SK-N-SH (cell line): ENCODE data around the gene RBBP9. TPM values are rescaled to one million over a fixed set of nuclear protein-coding genes. Genes with fewer than 3 reads are reported as not detected.

Experiments used
- CTCF ChIA-PET: fragments of 300-600, 350-600 bp; formaldehyde crosslinking; extraction: SDS; loops from one replicate; lab custom pipeline; 2021; lab: Yijun Ruan, JAX
- POLR2A ChIA-PET: fragments of 350-600 bp; sonication (Branson Sonifier 250); formaldehyde crosslinking; extraction: SDS; loops from one replicate; lab custom pipeline; 2020; ENCODE audit warnings: antibody characterized with exemption, inconsistent platforms; lab: Yijun Ruan, JAX
- DNase-seq: peaks from one replicate; pipeline ENCODE4 v3.0.0; 2012
- H2AFZ ChIP-seq: fragments of 200-600 bp; sonication (generic); 2 replicates; pipeline ENCODE4 v1.8.1; 2016; ENCODE audit warnings: antibody characterized with exemption, mild to moderate bottlenecking, low read depth
- H3F3A ChIP-seq: fragments of 200-600 bp; sonication (generic); replicated peaks from 2 replicates; pipeline ENCODE3; 2016; ENCODE audit warnings: antibody characterized with exemption, mild to moderate bottlenecking; ENCODE audit not compliant: insufficient read depth
- H3K27ac ChIP-seq, 2 experiments: fragments of 200-500 bp in 1 of 2; fragments of 200-600 bp in 1 of 2; sonication (Bioruptor generic) in 1 of 2; sonication (generic), shearing (Covaris generic) in 1 of 2; 2 replicates each; pipeline versions ENCODE4 v1.5.1 to v1.6.1; 2014 to 2016; ENCODE audit warnings: low read depth in 2 of 2, inconsistent platforms in 1 of 2, low read length in 1 of 2, mild to moderate bottlenecking in 1 of 2, mixed read lengths in 1 of 2
- H3K27me3 ChIP-seq: fragments of 200-600 bp; sonication (generic), shearing (Covaris generic); 2 replicates; pipeline ENCODE4 v1.6.1; 2016; ENCODE audit warnings: mixed run types; ENCODE audit not compliant: insufficient read depth
- H3K36me3 ChIP-seq, 2 experiments: fragments of 200-500 bp in 1 of 2; fragments of 200-600 bp in 1 of 2; sonication (Bioruptor generic) in 1 of 2; sonication (generic) in 1 of 2; replicated peaks in 1 of 2; 2 replicates each; pipeline versions ENCODE3 to v1.5.1; 2014 to 2016; ENCODE audit warnings: low read length in 1 of 2, mild to moderate bottlenecking in 1 of 2; ENCODE audit not compliant: insufficient read depth in 2 of 2, control insufficient read depth in 1 of 2
- H3K4me1 ChIP-seq, 2 experiments: fragments of 200-500 bp in 1 of 2; fragments of 200-600 bp in 1 of 2; sonication (Bioruptor generic) in 1 of 2; sonication (generic), shearing (Covaris generic) in 1 of 2; 2 replicates each; pipeline versions ENCODE4 v1.5.1 to v1.6.1; 2014 to 2016; ENCODE audit warnings: low read depth in 1 of 2, low read length in 1 of 2, mixed run types in 1 of 2; ENCODE audit not compliant: insufficient read depth in 2 of 2, control insufficient read depth in 1 of 2
- H3K4me2 ChIP-seq: fragments of 200-600 bp; sonication (generic), shearing (Covaris generic); 2 replicates; pipeline ENCODE4 v1.6.1; 2017; ENCODE audit warnings: mixed run types
- H3K4me3 ChIP-seq, 2 experiments: fragments of 200-500 bp in 1 of 2; fragments of 200-600 bp in 1 of 2; sonication (Bioruptor generic) in 1 of 2; sonication (generic), shearing (Covaris generic) in 1 of 2; 2 replicates each; pipeline versions ENCODE4 v1.5.1 to v1.8.1; 2014 to 2016; ENCODE audit warnings: low read depth in 2 of 2, inconsistent platforms in 1 of 2, low read length in 1 of 2, mild to moderate bottlenecking in 1 of 2, mixed read lengths in 1 of 2, moderate library complexity in 1 of 2
- H3K79me2 ChIP-seq: fragments of 200-600 bp; sonication (generic); 2 replicates; pipeline ENCODE4 v1.8.1; 2017; ENCODE audit warnings: mild to moderate bottlenecking; ENCODE audit not compliant: insufficient read depth
- H3K9ac ChIP-seq: fragments of 200-600 bp; sonication (generic); 2 replicates; pipeline ENCODE4 v1.6.1; 2017; ENCODE audit warnings: mixed run types
- H3K9me2 ChIP-seq: fragments of 200-600 bp; sonication (generic); 2 replicates; pipeline ENCODE4 v1.6.1; 2017; ENCODE audit warnings: mixed run types
- H3K9me3 ChIP-seq: fragments of 200-600 bp; sonication (generic); 2 replicates; pipeline ENCODE4 v1.6.1; 2017; ENCODE audit warnings: mixed run types, mild to moderate bottlenecking, moderate library complexity
- H4K20me1 ChIP-seq: fragments of 200-600 bp; sonication (generic); 2 replicates; pipeline ENCODE4 v1.6.1; 2017; ENCODE audit warnings: mild to moderate bottlenecking, mixed run types; ENCODE audit not compliant: insufficient read depth
- CTCF ChIP-seq: fragments of 200-600 bp; sonication (generic); IDR thresholded peaks from 2 replicates; pipeline ENCODE4 v1.6.1; 2017; ENCODE audit warnings: antibody characterized with exemption, mild to moderate bottlenecking, moderate library complexity
- ELF1 ChIP-seq: IDR thresholded peaks from 2 replicates; pipeline ENCODE4 v1.4.0; 2012
- EP300 ChIP-seq, 2 experiments: IDR thresholded peaks; 2 replicates each; pipeline versions ENCODE4 v1.4.0 to v1.6.1; 2012; ENCODE audit warnings: borderline replicate concordance in 1 of 2, low read depth in 1 of 2, low read length in 1 of 2
- EZH2phosphoT487 ChIP-seq: fragments of 200-600 bp; sonication (generic); IDR thresholded peaks from 2 replicates; pipeline ENCODE4 v1.6.1; 2017; ENCODE audit warnings: low read depth, mixed run types, mild to moderate bottlenecking, antibody characterized with exemption, moderate library complexity, borderline replicate concordance
- FOSL2 ChIP-seq: IDR thresholded peaks from 2 replicates; pipeline ENCODE4 v1.4.0; 2012; ENCODE audit warnings: low read depth, mild to moderate bottlenecking, moderate library complexity, borderline replicate concordance
- FOXM1 ChIP-seq: IDR thresholded peaks from 2 replicates; pipeline ENCODE4 v1.4.0; 2012; ENCODE audit warnings: low read depth, mild to moderate bottlenecking
- GATA2 ChIP-seq: sonication (generic); formaldehyde crosslinking; IDR thresholded peaks from 2 replicates; pipeline ENCODE4 v1.5.0; 2020; ENCODE audit warnings: mild to moderate bottlenecking, missing genetic modification reagents
- IRF3 ChIP-seq: fragments of 150-350 bp; IDR thresholded peaks from 2 replicates; pipeline ENCODE4 v1.6.1; 2016; ENCODE audit warnings: mild to moderate bottlenecking, low read depth, low read length
- JUND ChIP-seq: IDR thresholded peaks from 2 replicates; pipeline ENCODE4 v1.4.0; 2012
- MAX ChIP-seq: IDR thresholded peaks from 2 replicates; pipeline ENCODE4 v1.4.0; 2012; ENCODE audit warnings: low read depth
- MEF2A ChIP-seq: IDR thresholded peaks from 2 replicates; pipeline ENCODE4 v1.4.0; 2012; ENCODE audit warnings: low read depth, borderline replicate concordance
- NFIC ChIP-seq: IDR thresholded peaks from 2 replicates; pipeline ENCODE4 v1.4.0; 2012; ENCODE audit warnings: borderline replicate concordance
- NRF1 ChIP-seq: IDR thresholded peaks from 2 replicates; pipeline ENCODE4 v1.6.1; 2012; ENCODE audit warnings: low read depth, mild to moderate bottlenecking, low read length
- POLR2AphosphoS5 ChIP-seq: IDR thresholded peaks from 2 replicates; pipeline ENCODE4 v1.6.1; 2012; ENCODE audit warnings: low read depth, low read length
- RAD21 ChIP-seq: IDR thresholded peaks from 2 replicates; pipeline ENCODE4 v1.6.1; 2012; ENCODE audit warnings: mild to moderate bottlenecking, low read length
- RCOR1 ChIP-seq: fragments of 150-350 bp; IDR thresholded peaks from 2 replicates; pipeline ENCODE4 v1.6.1; 2017; ENCODE audit warnings: antibody characterized with exemption, low read length
- REST ChIP-seq: IDR thresholded peaks from 2 replicates; pipeline ENCODE4 v1.6.1; 2012; ENCODE audit warnings: mild to moderate bottlenecking, low read depth, low read length, moderate library complexity
- RFX5 ChIP-seq: IDR thresholded peaks from 2 replicates; pipeline ENCODE4 v1.6.1; 2012; ENCODE audit warnings: mild to moderate bottlenecking, improper control_type of control experiment, low read length
- SIN3A ChIP-seq: IDR thresholded peaks from 2 replicates; pipeline ENCODE4 v1.6.1; 2012; ENCODE audit warnings: low read depth, mild to moderate bottlenecking, low read length, moderate library complexity, borderline replicate concordance
- TCF12 ChIP-seq: IDR thresholded peaks from 2 replicates; pipeline ENCODE4 v1.4.0; 2012
- TEAD4 ChIP-seq: IDR thresholded peaks from 2 replicates; pipeline ENCODE4 v1.4.0; 2012; ENCODE audit warnings: mild to moderate bottlenecking, borderline replicate concordance; ENCODE audit not compliant: insufficient read depth
- USF1 ChIP-seq: IDR thresholded peaks from 2 replicates; pipeline ENCODE4 v1.4.0; 2012; ENCODE audit warnings: low read depth, borderline replicate concordance
- WGBS: methylation state at CpG from one replicate; pipeline ENCODE4 v1.1.6; 2017; ENCODE audit warnings: low lambda C conversion rate; 5-methylcytosine and 5-hydroxymethylcytosine counted together
- polyA plus RNA-seq, 3 experiments: library from polyadenylated mRNA; depleted of rRNA; stranded (reverse); fragments of >200 nt; gene quantifications; 2 replicates each; pipeline ENCODE4 v1.2.3, GENCODE V29; 2012

The RBBP9 gene
- polyA plus RNA-seq, 1 of the 3 experiments (the other 2 are of a cell fraction): 7.5 TPM

GRCh38 chr20:18507218-18508191, 10.5 kb upstream of the RBBP9 start, which contains the start of gene SEC23B:
Gene SEC23B (plus strand): TSS chr20:18507940. CDS start chr20:18510836, 2,896 bp downstream.
- Histone ChIP-seq H3K27ac (peak within 1 kb of the TSS; percentile 96 to 99), H3K27me3 (no peaks in the 10 kb centered on the region), H3K4me1 (peaks cover 10 to 12% of the 10 kb centered on the region in 2 experiments; a peak in 1 of 4 replicates), H4K20me1 (no peaks in the 10 kb centered on the region), H3K4me3 (peak within 1 kb of the TSS; percentile 81 to 95), H3K79me2 (peaks cover 30% of the 10 kb centered on the region), H3K4me2 (peak within 1 kb of the TSS; percentile 78), H3K9me2 (no peaks in the 10 kb centered on the region), H2AFZ (peak within 1 kb of the TSS; percentile 86), H3K9ac (peak within 1 kb of the TSS; percentile 73), H3K36me3 (peaks cover 18 to 23% of the 10 kb centered on the region in 2 experiments), H3F3A (no peaks in the 10 kb centered on the region), H3K9me3 (no peaks in the 10 kb centered on the region)
- WGBS: under 1% methylated on average over 56 of the region's 69 CpGs
- peak; percentile 90 for DNase-seq
- CTCF ChIA-PET: interaction anchor here (2.4 kb wide), 1 partner anchor 10 kb away, joined by 11 read pairs; the partner anchor contains the start of gene RBBP9
- POLR2A ChIA-PET: interaction anchor here (0.6 to 4.4 kb wide), 12 partner anchors 8 to 1510 kb away, joined by 3 to 58 read pairs (median 4); partner anchors contain the start of genes DTD1, DZANK1, KAT14 and NAA20
- TF ChIP-seq RAD21 (no peak), NRF1 (peak; percentile 45), ELF1 (peak; percentile 87), MEF2A (no peak), IRF3 (no peak), NFIC (no peak), TEAD4 (no peak), TCF12 (no peak), RCOR1 (no peak), EZH2phosphoT487 (no peak), EP300 (IDR thresholded peaks at IDR 0.05; ENCODE audit: borderline replicate concordance in 1 of 2, low read depth in 1 of 2, low read length in 1 of 2) (no peak), REST (no peak), USF1 (no peak), RFX5 (peak; percentile 83), JUND (no peak), CTCF (no peak), SIN3A (0 out of 2 replicates have a peak, but pooled peaks have one; percentile 25), MAX (peak; percentile 80), GATA2 (CRISPR knock-in tag) (no peak), FOSL2 (no peak), FOXM1 (no peak), POLR2AphosphoS5 (peak; percentile 90)
